HEK293 (cell line): Measurements from ENCODE around the gene RPS27A.

Experiments used
- CTCF ChIA-PET: fragments of 350-600 bp; formaldehyde crosslinking; extraction: SDS; loops from one replicate; lab custom pipeline; 2021; ENCODE audit warnings: antibody characterized with exemption; lab: Yijun Ruan, JAX
- POLR2A ChIA-PET: fragments of 300-600 bp; formaldehyde crosslinking; extraction: SDS; loops from one replicate; lab custom pipeline; 2020; ENCODE audit warnings: antibody characterized with exemption, inconsistent platforms; lab: Yijun Ruan, JAX
- H3K27ac ChIP-seq: fragments of 200-500 bp; sonication (Bioruptor generic); 2 replicates; pipeline ENCODE4 v1.5.1; 2014; ENCODE audit warnings: low read depth, low read length, control low read depth, inconsistent platforms; ENCODE audit errors: extremely low read depth
- H3K36me3 ChIP-seq, 2 experiments: fragments of 200-500 bp in 1 of 2; sonication (Bioruptor generic) in 1 of 2; 1 replicate in 1 of 2; 2 replicates in 1 of 2; pipeline ENCODE4 v1.5.1; 2014 to 2017; ENCODE audit warnings: inconsistent platforms in 2 of 2, low read length in 2 of 2; ENCODE audit not compliant: control insufficient read depth in 2 of 2, insufficient read depth in 1 of 2
- H3K4me1 ChIP-seq: fragments of 200-500 bp; sonication (Bioruptor generic); 2 replicates; pipeline ENCODE4 v1.5.1; 2014; ENCODE audit warnings: mild to moderate bottlenecking, low read length, inconsistent platforms; ENCODE audit not compliant: control insufficient read depth, insufficient read depth
- H3K4me3 ChIP-seq: 2 replicates; pipeline ENCODE4 v1.5.1; 2011; ENCODE audit warnings: low read depth, mild to moderate bottlenecking, control low read depth, low read length, moderate library complexity
- H3K9me3 ChIP-seq: fragments of 200-500 bp; sonication (Bioruptor generic); 2 replicates; pipeline ENCODE4 v1.5.1; 2014; ENCODE audit warnings: low read depth, low read length, inconsistent platforms; ENCODE audit not compliant: control insufficient read depth, insufficient read depth
- GLIS1 ChIP-seq: fragments of 450-650 bp; formaldehyde crosslinking; IDR thresholded peaks from 2 replicates; pipeline ENCODE4 v1.5.1; 2016; ENCODE audit warnings: missing biosample characterization, missing genetic modification characterization
- GLIS2 ChIP-seq: fragments of 450-650 bp; formaldehyde crosslinking; IDR thresholded peaks from 2 replicates; pipeline ENCODE4 v1.5.1; 2016; ENCODE audit warnings: missing biosample characterization, missing genetic modification characterization
- KLF10 ChIP-seq: fragments of 450-650 bp; IDR thresholded peaks from 2 replicates; pipeline ENCODE4 v1.5.1; 2018; ENCODE audit warnings: missing biosample characterization, mild to moderate bottlenecking, missing genetic modification characterization
- KLF16 ChIP-seq: fragments of 450-650 bp; formaldehyde crosslinking; IDR thresholded peaks from 2 replicates; pipeline ENCODE4 v1.5.1; 2017; ENCODE audit warnings: missing biosample characterization, missing genetic modification characterization
- KLF7 ChIP-seq: fragments of 450-650 bp; formaldehyde crosslinking; IDR thresholded peaks from 2 replicates; pipeline ENCODE4 v1.5.1; 2016; ENCODE audit warnings: missing biosample characterization, missing genetic modification characterization, borderline replicate concordance
- SALL2 ChIP-seq: fragments of 450-650 bp; formaldehyde crosslinking; IDR thresholded peaks from 2 replicates; pipeline ENCODE4 v1.5.0; 2017; ENCODE audit warnings: missing biosample characterization, mild to moderate bottlenecking, missing genetic modification characterization, borderline replicate concordance
- SP3 ChIP-seq: fragments of 450-650 bp; formaldehyde crosslinking; IDR thresholded peaks from 2 replicates; pipeline ENCODE4 v1.5.1; 2016; ENCODE audit warnings: missing biosample characterization, missing genetic modification characterization
- SP7 ChIP-seq: fragments of 450-650 bp; formaldehyde crosslinking; IDR thresholded peaks from 2 replicates; pipeline ENCODE4 v1.5.1; 2016; ENCODE audit warnings: missing biosample characterization, missing genetic modification characterization
- TRIM28 ChIP-seq: IDR thresholded peaks from 2 replicates; pipeline ENCODE4 v1.6.1; 2011; ENCODE audit warnings: low read length, control low read depth, borderline replicate concordance
- YY1 ChIP-seq: fragments of 450-650 bp; formaldehyde crosslinking; IDR thresholded peaks from 2 replicates; pipeline ENCODE4 v1.5.1; 2018; ENCODE audit warnings: missing biosample characterization, missing genetic modification characterization
- YY2 ChIP-seq: fragments of 450-650 bp; formaldehyde crosslinking; IDR thresholded peaks from 2 replicates; pipeline ENCODE4 v1.5.1; 2016; ENCODE audit warnings: missing biosample characterization, missing genetic modification characterization
- ZBTB10 ChIP-seq: fragments of 450-650 bp; formaldehyde crosslinking; IDR thresholded peaks from 2 replicates; pipeline ENCODE4 v1.5.1; 2016; ENCODE audit warnings: missing biosample characterization, missing genetic modification characterization
- ZBTB20 ChIP-seq: fragments of 450-650 bp; formaldehyde crosslinking; IDR thresholded peaks from 2 replicates; pipeline ENCODE4 v1.5.1; 2016; ENCODE audit warnings: missing biosample characterization, missing genetic modification characterization
- ZBTB26 ChIP-seq: fragments of 450-650 bp; formaldehyde crosslinking; optimal IDR thresholded peaks from 2 replicates; pipeline ENCODE3; 2016; ENCODE audit warnings: missing biosample characterization, mild to moderate bottlenecking, missing genetic modification characterization
- ZBTB48 ChIP-seq: fragments of 450-650 bp; formaldehyde crosslinking; IDR thresholded peaks from 2 replicates; pipeline ENCODE4 v1.5.1; 2016; ENCODE audit warnings: missing biosample characterization, missing genetic modification characterization
- ZBTB8A ChIP-seq: fragments of 450-650 bp; formaldehyde crosslinking; IDR thresholded peaks from 2 replicates; pipeline ENCODE4 v1.5.1; 2016; ENCODE audit warnings: missing biosample characterization, missing genetic modification characterization
- ZFP37 ChIP-seq: fragments of 450-650 bp; formaldehyde crosslinking; IDR thresholded peaks from 2 replicates; pipeline ENCODE4 v1.5.1; 2016; ENCODE audit warnings: missing biosample characterization, missing genetic modification characterization
- ZFP41 ChIP-seq: fragments of 450-650 bp; formaldehyde crosslinking; IDR thresholded peaks from 2 replicates; pipeline ENCODE4 v1.5.1; 2016; ENCODE audit warnings: missing biosample characterization, missing genetic modification characterization, borderline replicate concordance
- ZNF214 ChIP-seq: fragments of 450-650 bp; formaldehyde crosslinking; IDR thresholded peaks from 2 replicates; pipeline ENCODE4 v1.5.1; 2017; ENCODE audit warnings: missing biosample characterization, mild to moderate bottlenecking, missing genetic modification characterization, borderline replicate concordance
- ZNF324 ChIP-seq: fragments of 450-650 bp; formaldehyde crosslinking; IDR thresholded peaks from 2 replicates; pipeline ENCODE4 v1.5.1; 2016; ENCODE audit warnings: missing biosample characterization, missing genetic modification characterization
- ZNF366 ChIP-seq: fragments of 450-650 bp; formaldehyde crosslinking; conservative IDR thresholded peaks from 2 replicates; pipeline ENCODE4 v1.5.1; 2016; ENCODE audit warnings: missing biosample characterization, missing genetic modification characterization
- ZNF398 ChIP-seq: fragments of 450-650 bp; formaldehyde crosslinking; IDR thresholded peaks from 2 replicates; pipeline ENCODE4 v1.5.1; 2017; ENCODE audit warnings: missing biosample characterization, missing genetic modification characterization
- ZNF561 ChIP-seq: fragments of 450-650 bp; IDR thresholded peaks from 2 replicates; pipeline ENCODE4 v1.5.1; 2018; ENCODE audit warnings: missing biosample characterization, missing genetic modification characterization, borderline replicate concordance
- ZNF623 ChIP-seq: fragments of 450-650 bp; formaldehyde crosslinking; IDR thresholded peaks from 2 replicates; pipeline ENCODE4 v1.5.1; 2016; ENCODE audit warnings: missing biosample characterization, missing genetic modification characterization
- ZSCAN18 ChIP-seq: fragments of 450-650 bp; formaldehyde crosslinking; IDR thresholded peaks from 2 replicates; pipeline ENCODE4 v1.5.1; 2016; ENCODE audit warnings: missing biosample characterization, missing genetic modification characterization
- TF ChIP-seq, protein P1 (sequence below): fragments of 450-650 bp; formaldehyde crosslinking; IDR thresholded peaks from 2 replicates; pipeline ENCODE4 v1.5.1; 2016; ENCODE audit warnings: missing biosample characterization, missing genetic modification characterization

RPS27A gene

GRCh38 chr2:55232084-55232862 is at the start of gene RPS27A, which contains the start of gene CLHC1:
Gene RPS27A, plus strand, starts transcription at chr2:55232688. Its CDS starts 137 bp downstream, at chr2:55232825.
Gene CLHC1, minus strand, starts transcription at chr2:55232293. Its CDS starts 9,882 bp downstream, at chr2:55222411.
- CTCF ChIA-PET = interaction anchor here (0.7 kb wide), 1 partner anchor 227 kb away, joined by 3 read pairs; no protein-coding TSS in a partner anchor
- Histone ChIP-seq H3K27ac (peak within 1 kb of the TSS; percentile 94), H3K9me3 (no peaks in the 10 kb centered on the region), H3K36me3 (peaks cover 31 to 61% of the 10 kb centered on the region in 2 experiments), H3K4me3 (peak within 1 kb of the TSS; percentile 50), H3K4me1 (0 out of 2 replicates have a peak, but pooled peaks cover 6% of the 10 kb centered on the region)
- POLR2A ChIA-PET = interaction anchor here (0.6 to 1.4 kb wide), 8 partner anchors 9 to 386 kb away, joined by 3 to 23 read pairs (median 4); partner anchors contain the start of genes CFAP36, MTIF2, PPP4R3B and RTN4
- TF ChIP-seq, protein P1, sequence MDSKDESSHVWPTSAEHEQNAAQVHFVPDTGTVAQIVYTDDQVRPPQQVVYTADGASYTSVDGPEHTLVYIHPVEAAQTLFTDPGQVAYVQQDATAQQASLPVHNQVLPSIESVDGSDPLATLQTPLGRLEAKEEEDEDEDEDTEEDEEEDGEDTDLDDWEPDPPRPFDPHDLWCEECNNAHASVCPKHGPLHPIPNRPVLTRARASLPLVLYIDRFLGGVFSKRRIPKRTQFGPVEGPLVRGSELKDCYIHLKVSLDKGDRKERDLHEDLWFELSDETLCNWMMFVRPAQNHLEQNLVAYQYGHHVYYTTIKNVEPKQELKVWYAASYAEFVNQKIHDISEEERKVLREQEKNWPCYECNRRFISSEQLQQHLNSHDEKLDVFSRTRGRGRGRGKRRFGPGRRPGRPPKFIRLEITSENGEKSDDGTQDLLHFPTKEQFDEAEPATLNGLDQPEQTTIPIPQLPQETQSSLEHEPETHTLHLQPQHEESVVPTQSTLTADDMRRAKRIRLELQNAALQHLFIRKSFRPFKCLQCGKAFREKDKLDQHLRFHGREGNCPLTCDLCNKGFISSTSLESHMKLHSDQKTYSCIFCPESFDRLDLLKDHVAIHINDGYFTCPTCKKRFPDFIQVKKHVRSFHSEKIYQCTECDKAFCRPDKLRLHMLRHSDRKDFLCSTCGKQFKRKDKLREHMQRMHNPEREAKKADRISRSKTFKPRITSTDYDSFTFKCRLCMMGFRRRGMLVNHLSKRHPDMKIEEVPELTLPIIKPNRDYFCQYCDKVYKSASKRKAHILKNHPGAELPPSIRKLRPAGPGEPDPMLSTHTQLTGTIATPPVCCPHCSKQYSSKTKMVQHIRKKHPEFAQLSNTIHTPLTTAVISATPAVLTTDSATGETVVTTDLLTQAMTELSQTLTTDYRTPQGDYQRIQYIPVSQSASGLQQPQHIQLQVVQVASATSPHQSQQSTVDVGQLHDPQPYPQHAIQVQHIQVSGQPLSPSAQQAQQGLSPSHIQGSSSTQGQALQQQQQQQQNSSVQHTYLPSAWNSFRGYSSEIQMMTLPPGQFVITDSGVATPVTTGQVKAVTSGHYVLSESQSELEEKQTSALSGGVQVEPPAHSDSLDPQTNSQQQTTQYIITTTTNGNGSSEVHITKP (tag by site-specific recombination) = peak; percentile 50
- TF ChIP-seq KLF10 (peak; percentile 9; the same call in 1 of the 2 replicates), YY2 (peak; percentile 30; the same call in 1 of the 2 replicates), ZFP41 (tag by site-specific recombination) (no peak), KLF16 (tag by site-specific recombination) (peak; percentile 65; the same call in 1 of the 2 replicates), ZBTB48 (tag by site-specific recombination) (0 out of 2 replicates have a peak, but pooled peaks have one; percentile 33), TRIM28 (0 out of 2 replicates have a peak, but pooled peaks have one; percentile 40), ZBTB10 (tag by site-specific recombination) (0 out of 2 replicates have a peak, but pooled peaks have one; percentile 51), ZBTB20 (tag by site-specific recombination) (peak; percentile 51), ZNF561 (tag by site-specific recombination) (0 out of 2 replicates have a peak, but pooled peaks have one; percentile 17), ZNF366 (tag by site-specific recombination) (peak; percentile 87), ZNF324 (tag by site-specific recombination) (peak; percentile 53; the same call in 1 of the 2 replicates), SP7 (tag by site-specific recombination) (peak; percentile 62), ZBTB8A (peak; percentile 34; the same call in 1 of the 2 replicates), ZFP37 (tag by site-specific recombination) (peak; percentile 86), ZNF214 (tag by site-specific recombination) (no peak), ZNF623 (tag by site-specific recombination) (no peak), ZSCAN18 (tag by site-specific recombination) (peak; percentile 43; the same call in 1 of the 2 replicates), YY1 (0 out of 2 replicates have a peak, but pooled peaks have one; percentile 45), SP3 (tag by site-specific recombination) (peak; percentile 84), ZNF398 (no peak), SALL2 (tag by site-specific recombination) (no peak), ZBTB26 (tag by site-specific recombination) (peak; percentile 58), GLIS2 (tag by site-specific recombination) (peak; percentile 65), GLIS1 (tag by site-specific recombination) (peak; percentile 36; the same call in 1 of the 2 replicates), KLF7 (tag by site-specific recombination) (no peak)
